ENCODE data around the gene FCER1A.

DNA sequence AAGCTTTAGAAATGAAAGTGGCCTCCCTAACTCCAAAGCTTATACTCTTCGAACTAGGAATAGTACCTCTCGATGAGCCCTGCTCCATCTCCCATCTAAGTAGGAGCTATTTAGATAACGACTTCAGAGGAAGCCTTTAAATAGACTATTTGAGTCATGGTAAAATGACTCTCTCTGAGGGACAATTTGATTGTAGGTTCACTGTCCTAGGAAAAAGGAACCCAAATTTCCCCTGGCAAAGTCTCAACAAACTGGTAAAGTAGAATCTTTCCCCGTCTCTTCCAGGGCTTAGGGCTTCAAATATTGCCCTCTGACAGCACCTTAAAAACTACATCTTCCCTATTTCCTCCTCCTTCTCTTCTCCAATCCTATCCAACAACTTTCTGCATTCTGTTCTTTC is 2.0 kb upstream of the FCER1A start:
- TF ChIP-seq BHLHE40 (IDR thresholded peaks at IDR 0.05; ENCODE audit: borderline replicate concordance) = no peak
- no peak for TF ChIP-seq ELF4 (IDR thresholded peaks at IDR 0.05)

Data from HEK293T (cell line).